GM18498 (cell line): ENCODE measurements around the gene ZNF213.
A peak's percentile ranks its signal among the peaks of the same experiment; 100 is the strongest.

Experiments
- ATAC-seq: cut with Tn5 transposase; IDR thresholded peaks from one replicate; pipeline ENCODE4 v1.9.1; 2021; ENCODE audit warnings: mild to moderate bottlenecking, moderate library complexity; ENCODE audit not compliant: unreplicated experiment

The ZNF213 gene

DNA sequence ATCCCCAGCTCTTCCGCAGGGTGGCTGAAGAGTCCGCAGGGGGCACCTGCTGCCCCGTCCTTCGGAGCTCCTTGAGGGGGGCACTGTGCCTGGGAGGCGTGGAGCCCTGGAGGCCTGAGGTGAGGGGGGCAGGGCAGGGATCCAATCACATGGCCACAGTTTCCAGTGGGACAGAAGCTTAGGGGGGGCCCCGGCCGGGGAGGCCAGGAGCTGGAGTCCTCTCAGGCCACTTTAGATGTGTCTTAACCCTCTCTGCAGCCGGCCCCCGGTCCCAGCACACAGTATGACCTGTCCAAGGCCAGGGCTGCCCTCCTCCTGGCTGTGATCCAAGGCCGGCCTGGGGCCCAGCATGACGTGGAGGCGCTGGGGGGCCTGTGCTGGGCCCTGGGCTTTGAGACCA is 10.8 kb downstream of the ZNF213 start:
- ATAC-seq: no peak

DNA sequence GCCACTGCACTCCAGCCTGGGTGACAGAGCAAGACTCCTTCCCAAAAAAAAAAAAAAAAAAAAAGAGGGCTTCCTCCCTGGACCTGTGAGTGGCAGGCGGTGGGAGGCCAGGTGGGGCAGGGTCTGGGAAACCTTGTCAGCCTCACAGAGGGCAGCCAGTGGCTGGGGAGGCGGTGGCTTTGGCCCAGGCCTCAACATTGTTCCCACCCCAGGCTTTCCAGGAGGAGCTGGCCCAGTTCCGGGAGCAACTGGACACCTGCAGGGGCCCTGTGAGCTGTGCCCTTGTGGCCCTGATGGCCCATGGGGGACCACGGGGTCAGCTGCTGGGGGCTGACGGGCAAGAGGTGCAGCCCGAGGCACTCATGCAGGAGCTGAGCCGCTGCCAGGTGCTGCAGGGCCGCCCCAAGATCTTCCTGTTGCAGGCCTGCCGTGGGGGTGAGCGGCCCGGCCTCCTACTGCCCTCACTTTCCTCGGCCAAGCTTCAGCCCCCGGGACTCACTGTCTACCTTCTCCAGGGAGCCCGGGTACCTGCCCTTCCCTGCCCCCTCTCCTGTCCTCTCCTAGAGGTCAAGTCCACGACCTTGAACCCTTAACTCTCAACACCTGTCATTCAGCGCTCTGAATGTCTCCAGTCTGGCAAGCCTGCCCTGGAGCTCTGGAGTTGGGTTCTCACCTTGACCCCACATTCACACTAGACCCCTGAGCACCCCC is 12.4 kb downstream of the ZNF213 start:
- no peak for ATAC-seq

DNA sequence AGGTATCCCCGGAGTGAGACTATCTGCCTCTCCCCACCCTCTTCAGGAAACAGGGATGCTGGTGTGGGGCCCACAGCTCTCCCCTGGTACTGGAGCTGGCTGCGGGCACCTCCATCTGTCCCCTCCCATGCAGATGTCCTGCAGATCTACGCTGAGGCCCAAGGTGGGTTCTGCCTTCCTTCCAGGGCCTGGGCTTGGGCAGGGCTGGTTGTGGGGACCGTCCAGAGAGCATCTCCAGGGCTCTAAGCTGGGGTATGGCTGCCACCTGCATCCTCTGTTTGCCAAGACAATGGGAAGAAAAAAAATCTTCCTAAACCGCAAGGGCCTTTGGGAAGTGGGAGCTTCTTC is 12.9 kb downstream of the ZNF213 start:
- ATAC-seq: no peak

DNA sequence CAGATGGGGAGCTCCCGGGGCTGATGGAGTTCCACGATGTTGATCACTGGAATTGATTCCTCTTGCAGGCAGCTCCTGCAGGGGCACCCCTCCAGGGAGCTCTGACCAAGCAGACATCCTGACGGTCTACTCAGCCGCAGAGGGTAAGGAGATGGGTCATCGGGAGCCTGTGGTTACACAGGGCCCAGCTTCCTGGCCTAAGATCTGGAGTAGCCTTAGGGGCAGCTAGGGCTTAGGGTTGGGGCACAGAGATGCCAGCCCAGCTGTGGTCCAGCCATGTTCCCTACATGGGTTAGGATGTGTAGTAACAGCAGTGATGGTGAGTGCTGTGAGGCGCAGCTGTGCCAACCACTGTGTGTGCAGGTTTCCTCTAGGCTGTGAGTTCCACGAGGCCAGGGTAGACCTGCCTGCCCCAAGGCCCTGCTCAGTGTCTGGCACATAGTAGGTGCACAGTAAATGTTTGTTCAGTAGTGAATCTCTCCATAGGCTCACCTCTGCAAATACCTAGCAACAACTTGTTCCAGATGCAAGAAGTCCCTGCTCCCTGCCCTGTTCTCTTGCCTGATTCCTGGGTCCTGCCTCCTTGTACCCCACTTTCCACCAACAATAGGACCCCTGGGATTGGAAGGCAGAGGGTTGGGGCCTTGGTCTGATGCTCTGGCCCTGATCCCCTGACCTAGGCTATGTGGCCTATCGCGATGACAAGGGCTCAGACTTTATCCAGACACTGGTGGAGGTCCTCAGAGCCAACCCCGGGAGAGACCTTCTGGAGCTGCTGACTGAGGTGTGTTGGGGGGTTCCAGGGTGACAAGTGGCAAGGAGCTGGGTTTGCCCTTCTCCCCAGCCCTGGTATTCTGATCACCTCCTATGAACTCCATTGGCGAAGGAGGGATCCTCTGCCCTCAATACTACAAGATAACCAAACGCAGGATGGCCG is 13.7 kb downstream of the ZNF213 start:
- ATAC-seq: no peak

DNA sequence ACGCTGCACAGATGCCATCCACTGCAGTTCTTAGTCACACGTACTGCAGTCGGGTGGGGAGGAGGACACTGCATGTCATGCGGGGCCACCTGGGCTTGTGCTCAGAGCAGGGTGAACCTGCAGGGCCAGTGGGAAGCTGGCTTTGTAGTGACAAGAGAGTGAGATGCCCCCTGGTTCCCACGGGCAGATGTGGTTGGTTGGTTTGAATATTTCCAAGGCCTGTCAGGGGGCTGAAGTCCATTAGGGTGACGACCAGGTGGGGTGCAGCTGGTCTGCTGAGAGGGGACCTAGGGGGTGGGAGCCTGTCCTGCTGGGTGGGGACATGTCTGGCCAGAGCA is 14.3 kb downstream of the ZNF213 start:
- no peak for ATAC-seq

DNA sequence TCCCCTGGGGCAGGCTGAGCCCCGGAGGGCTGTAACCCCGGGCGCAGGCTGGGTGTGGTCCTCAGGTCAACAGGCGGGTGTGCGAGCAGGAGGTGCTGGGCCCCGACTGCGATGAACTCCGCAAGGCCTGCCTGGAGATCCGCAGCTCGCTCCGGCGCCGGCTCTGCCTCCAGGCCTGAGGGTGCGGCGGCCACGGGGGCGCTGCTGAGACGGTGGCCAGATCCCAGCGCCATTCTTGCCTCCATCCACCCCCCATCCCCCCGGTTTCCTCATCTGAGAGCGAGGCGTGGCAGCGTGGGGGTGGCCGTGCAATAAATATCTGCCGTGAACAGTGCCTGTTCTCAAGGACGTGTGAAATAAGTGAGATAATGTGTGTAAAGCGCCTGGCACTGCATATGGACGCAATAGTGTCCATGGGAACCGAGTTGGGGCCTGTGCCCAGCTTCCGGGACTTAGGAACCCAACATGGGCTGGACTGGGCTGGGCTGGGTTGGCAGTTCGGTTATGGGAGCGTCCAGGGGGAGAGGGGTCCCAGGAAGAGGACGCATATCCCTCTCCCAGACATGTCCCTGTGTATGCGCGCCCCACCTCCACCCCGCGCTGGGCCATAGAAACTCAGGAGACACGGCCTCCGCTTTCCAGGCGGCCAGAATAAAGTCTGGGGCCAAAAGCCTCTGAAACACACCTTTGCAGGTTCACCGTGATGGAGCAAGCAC is 15.0 kb downstream of the ZNF213 start:
- peak; percentile 8 for ATAC-seq

DNA sequence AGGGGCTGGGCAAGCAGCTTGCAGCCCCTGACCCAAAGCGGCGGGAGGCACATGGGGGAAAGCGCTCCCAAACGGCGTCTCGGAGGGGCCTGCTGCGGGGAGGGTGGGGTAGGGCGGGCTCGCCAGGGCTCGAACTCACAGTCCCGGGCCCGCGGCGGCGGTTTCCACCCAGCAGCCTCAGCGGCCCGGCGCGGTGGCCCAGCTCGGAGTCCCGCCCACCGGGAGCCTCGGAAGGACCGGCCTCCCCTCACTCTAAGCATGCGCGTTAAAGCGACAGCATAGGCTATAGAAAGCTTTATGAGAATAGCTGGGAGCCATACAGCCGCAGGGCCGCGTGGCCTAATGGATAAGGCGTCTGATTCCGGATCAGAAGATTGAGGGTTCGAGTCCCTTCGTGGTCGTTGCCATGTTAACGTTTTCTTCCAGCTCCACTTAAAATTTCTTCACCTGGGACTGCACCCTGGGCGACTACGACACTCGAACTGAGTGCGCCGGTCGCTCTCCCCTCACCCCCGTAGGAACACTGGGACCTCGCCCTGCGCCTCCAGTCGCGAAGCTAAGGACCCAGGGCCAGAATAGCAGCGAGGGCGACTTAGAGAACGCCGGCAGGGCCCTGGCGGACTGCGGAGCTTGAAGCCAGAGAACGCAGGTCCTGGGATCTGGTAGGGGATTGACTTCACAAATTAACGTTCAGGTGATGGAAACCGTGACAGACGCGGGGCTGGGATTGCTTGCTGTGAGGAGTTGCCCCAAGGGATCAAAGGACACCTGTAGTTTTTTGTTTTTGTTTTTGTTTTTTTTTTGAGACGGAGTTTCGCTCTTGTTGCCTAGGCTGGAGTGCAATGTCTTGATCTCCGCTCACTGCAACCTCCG is 15.8 kb downstream of the ZNF213 start:
- peak; percentile 71 for ATAC-seq

DNA sequence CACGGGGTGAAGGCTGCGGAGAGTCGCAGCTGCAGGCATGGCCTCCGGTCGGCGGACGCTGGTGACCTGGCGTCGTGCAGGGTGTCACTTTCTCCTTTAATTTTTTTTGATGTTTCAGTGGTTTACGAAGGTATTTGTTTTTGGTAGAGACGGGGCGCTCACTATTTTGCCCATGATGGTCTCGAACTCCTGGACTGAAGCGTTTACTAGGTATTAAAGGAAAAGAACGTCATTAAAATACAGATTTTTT is 17.1 kb downstream of the ZNF213 start:
- no peak for ATAC-seq

DNA sequence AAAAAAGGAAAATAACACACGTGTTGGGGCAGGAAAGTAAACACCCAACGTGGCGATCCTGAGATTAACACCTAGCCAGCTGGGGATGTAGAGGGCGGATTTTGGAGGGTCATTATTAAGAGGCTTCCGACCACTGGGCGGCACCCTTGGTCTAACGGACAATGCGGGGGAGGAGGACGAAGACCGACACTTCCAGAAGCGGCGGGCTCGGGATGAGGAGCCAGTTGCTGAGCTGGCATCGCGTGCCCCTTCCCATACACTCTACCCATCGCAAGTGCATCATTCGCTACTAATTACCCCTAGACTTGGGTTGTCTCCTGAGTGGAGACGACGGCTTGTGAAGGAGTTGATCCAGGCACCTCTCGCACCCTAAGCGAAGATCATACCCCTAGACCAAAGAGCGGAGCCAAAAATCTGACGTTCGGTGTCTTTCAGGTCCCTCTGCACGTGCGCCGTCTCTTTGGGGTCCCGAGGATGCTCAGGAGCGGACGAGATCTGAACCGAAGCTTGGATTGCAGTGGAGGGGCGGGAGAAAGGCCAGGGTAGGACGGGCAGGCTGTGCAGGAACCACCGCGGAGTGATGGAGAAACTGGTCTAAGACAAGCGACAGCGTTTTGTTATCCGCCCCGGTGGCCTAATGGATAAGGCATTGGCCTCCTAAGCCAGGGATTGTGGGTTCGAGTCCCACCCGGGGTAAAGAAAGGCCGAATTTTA is 17.6 kb downstream of the ZNF213 start:
- no peak for ATAC-seq

DNA sequence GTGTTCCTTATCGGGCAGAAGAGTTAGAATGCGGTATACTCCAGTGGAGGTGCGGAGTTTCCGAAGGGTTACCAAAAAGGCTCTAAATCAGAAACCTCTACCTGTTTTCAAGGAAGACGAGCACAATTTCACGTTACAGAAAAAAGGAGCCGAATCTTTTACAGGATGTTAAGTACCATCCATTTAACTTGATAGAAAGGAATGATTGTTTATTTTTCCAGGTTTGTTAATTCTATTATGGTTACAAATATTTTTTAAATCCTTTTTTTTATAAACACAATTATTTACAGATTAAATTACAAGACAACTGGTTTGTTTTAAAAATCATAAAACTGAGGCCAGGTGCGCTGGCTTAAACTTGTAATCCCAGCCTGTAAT is 18.2 kb downstream of the ZNF213 start:
- no peak for ATAC-seq

DNA sequence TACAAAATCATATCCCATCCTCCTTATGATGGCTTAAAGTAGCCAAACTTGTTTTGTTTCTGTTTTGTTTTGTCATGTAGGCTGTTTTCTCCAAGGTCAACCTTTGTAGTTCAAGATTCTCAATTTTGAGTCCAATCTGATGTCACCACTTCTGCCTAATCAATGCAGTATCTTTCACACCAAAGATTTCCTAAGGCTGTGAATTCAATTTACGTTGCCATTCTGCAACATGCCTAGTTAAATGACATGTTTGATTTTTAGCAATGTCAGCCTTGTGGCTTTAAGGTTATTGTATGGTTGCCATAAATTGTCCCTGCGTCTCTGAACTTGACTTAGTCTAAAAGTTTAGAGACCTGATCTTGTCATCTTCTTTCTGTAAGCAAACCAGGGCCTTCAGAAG is 20.4 kb downstream of the ZNF213 start:
- no peak for ATAC-seq

DNA sequence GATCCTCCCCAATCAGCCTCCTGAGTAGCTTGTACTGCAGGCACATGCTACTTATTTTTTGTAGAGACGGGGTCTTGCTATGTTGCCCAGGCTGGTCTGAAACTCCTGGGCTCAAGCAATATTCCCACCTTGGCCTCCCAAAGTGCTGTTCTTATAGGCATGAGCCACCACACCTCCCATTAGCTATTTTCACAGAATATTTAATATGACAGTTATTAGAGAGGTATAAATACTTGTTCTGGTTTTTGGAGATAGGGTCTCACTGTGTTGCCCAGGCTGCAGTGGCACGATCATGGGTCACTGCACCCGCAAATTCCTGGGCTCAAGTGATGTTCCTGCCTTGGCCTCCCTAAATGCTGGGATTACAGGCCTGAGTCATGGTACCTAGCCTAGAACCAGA is 21.1 kb downstream of the ZNF213 start:
- no peak for ATAC-seq

DNA sequence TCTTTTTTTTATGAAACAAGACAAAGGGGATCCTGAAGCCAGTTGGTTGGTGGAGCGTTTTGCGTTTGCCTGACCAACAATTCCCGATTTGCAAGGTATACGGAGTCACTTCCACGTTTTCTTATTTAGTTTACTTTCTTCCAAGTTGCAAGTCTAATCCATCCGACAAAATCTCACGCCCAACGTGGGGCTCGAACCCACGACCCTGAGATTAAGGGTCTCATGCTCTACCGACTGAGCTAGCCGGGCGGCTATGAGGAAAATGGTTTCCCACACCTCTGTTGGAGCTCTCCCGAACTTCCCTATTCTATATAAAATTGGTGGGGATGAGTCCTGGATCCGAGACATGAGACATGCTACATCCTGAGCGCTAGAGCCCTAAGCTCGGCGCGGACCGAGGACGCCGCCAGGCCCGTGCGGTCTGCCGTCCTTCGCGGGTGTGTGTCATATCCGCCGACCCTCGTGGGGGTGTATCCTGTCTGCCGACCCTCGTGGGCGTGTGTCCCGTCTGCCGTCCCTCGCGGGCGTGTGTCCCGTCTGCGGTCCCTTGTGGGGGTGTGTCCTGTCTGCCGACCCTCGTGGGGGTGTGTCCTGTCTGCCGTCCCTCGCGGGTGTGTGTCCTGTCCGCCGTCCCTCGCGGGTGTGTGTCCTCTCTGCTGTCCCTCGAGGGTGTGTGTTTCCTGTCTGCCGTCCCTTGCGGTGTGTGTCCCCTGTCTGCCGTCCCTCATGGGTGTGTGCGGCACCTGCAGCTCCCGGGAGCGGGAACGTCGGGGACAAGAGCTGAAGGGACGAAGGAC is 22.6 kb downstream of the ZNF213 start:
- no peak for ATAC-seq

DNA sequence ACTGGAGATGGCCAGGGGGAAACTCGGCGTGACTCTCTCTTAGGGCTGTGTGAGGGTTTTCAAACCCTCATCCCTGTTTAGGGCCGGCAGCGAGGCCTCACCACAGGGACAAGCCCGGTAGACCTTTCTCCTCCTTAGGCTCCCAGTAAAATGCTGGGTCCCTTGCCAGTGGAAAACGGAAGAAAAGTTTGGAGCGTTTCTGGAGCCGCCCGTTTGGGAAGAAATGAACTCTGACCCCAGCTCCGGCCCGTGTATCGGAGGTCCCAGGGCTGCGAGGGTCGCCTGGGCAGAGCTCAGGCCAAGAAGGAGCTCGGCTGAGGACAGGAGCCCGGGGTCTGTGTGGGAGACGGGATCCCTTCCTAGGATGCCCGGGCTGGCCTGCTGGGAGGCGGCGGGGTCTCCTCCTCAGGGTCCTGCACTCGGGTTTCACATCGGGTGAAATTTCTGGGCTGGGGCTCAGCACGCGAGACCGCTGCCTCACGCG is 23.2 kb downstream of the ZNF213 start:
- ATAC-seq: peak; percentile 14

DNA sequence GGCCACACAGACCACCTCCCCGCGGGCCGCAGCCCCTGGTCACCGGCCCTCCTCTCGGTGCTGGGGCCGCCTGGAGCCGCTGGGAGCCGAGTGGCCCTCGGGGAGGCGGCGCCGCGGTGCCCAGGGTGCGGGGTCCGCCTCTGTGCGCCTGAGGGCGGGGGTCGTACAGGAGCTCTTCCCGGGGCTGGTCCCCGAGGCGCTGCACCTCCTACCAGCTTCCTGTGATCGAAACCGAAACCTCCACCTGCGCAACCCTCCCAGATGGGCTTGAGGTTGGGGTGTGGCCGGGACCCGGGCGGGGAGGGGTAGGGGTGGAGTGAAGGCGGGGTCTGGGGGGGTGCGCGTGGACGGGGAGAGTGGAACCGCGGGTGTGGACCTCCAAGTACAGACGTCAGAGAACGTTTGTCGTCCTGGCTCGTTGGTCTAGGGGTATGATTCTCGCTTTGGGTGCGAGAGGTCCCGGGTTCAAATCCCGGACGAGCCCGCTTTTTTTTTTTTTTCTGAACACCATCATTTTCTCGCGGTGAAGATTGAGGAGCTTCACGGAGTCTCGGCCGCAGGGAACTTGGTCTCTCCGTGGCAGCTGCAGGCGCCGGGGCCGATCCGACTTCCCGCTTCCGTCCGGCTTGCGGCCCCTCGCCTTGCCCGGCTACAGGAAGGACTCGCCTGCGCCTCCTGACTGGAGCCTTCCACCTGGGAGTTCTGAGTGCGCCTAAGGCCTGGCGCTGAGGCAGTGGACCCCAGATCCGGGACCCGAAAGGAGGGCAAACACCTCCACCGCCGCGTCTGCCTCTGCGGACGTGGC is 23.9 kb downstream of the ZNF213 start:
- peak; percentile 48 for ATAC-seq

DNA sequence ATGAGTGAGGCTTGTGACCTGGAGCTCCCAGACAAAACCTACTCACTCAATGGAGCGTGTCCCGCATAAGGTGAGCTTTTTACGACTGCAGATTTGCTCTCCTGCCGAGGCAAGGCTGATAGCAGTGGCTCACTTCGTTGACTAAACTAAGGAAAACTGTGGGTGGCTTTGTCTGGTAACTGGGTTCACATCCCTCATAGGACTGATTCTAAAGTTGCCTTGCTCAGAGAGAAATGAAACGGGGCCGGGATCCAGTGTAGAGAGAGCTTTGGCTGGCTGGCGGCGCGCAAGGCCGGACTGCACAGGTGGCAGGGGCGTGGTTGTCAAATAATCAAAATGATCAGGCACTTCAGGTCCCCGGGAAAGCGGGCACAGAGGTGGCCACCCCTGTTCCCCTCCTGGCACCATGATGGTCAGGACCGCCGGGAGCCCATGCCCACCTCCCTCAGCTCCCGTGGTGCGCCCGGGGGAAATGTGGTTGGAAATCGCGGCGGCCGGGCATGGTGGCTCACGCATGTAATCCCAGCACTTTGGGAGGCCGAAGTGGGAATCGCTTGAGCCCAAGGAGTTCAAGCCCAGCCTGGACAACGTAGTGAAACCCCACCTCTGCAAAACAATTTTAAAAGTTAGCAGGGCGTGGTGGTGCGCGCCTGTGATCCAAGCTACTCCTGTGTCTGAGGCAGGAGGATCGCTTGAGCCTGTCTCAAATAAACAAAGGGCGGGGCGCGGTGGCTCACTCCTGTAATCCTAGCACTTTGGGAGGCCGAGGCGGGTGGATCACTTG is 26.6 kb downstream of the ZNF213 start:
- ATAC-seq: no peak

DNA sequence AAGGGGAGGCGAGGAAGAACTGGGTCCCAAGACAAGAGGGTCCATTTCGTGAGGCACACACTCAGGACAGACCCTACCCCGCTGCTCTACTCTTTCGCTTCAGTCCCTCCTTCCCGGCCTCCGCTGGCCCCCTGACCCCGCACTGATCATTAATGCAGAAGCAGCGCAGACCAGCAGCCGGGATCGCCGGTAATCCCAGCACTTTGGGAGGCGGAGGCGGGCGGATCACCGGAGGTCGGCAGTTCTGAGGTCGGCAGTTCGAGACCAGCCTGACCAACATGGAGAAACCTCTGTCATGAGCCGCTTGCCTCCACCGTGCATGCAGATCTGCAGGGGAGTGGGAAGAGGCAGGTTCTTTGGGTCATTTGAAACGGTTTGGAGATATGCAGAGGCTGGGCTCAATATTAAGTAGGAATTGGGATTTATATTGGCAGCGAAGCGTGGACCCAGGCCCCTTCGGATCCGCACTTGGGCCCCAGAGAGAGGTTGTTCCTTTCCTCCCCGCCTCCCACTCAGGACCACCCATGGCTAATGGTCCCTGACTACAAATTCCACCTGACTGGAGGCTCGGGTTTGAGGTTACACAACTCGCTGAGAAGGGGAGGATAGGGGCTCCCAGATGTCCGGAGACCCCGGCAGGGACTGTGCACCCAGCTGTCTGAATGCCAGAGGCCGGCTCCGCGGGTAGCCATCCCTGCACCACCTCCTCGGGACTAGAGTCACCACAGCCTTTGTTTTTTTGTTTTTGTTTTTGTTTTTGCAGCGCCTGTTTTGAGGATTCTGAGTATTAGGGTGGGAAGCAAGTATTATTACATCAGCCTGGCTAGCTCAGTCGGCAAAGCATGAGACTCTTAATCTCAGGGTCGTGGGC is 29.5 kb downstream of the ZNF213 start:
- ATAC-seq: no peak
